Measurements from ENCODE around the gene LDB1. TPM values are rescaled to one million over a fixed set of nuclear protein-coding genes. Genes with fewer than 3 reads are reported as not detected.
A peak's percentile ranks its signal among the peaks of the same experiment; 100 is the strongest.

LDB1 gene, protein sequence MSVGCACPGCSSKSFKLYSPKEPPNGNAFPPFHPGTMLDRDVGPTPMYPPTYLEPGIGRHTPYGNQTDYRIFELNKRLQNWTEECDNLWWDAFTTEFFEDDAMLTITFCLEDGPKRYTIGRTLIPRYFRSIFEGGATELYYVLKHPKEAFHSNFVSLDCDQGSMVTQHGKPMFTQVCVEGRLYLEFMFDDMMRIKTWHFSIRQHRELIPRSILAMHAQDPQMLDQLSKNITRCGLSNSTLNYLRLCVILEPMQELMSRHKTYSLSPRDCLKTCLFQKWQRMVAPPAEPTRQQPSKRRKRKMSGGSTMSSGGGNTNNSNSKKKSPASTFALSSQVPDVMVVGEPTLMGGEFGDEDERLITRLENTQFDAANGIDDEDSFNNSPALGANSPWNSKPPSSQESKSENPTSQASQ
- polyA plus RNA-seq (ENCODE audit: insufficient read length): 125 TPM
- long read RNA-seq, donor 1, transcript LDB1-204 (6 exons, 762 nt): major isoform, 6 of 100 reads
- long read RNA-seq, donor 1, partial matches to known transcripts: 82 of 100 reads
- long read RNA-seq, donor 1, other reads (novel, unspliced or antisense): 8 of 100 reads
- long read RNA-seq, donor 2, partial matches to known transcripts: 100 of 109 reads
- long read RNA-seq, donor 2, other reads (novel, unspliced or antisense): 0 of 109 reads
- long read RNA-seq, donor 3, partial matches to known transcripts: 16 of 31 reads
- long read RNA-seq, donor 3, other reads (novel, unspliced or antisense): 6 of 31 reads
- long read RNA-seq, donor 4, partial matches to known transcripts: 0 of 2 reads
- long read RNA-seq, donor 4, other reads (novel, unspliced or antisense): 0 of 2 reads
- long read RNA-seq, donor 5, transcript LDB1-202 (11 exons, 2,089 nt): major isoform, 10 of 111 reads
- long read RNA-seq, donor 5, partial matches to known transcripts: 81 of 111 reads
- long read RNA-seq, donor 5, other reads (novel, unspliced or antisense): 18 of 111 reads
- long read RNA-seq, donor 6, partial matches to known transcripts: 46 of 54 reads
- long read RNA-seq, donor 6, other reads (novel, unspliced or antisense): 0 of 54 reads
- long read RNA-seq, donor 7, transcript LDB1-204 (6 exons, 762 nt): major isoform, 5 of 121 reads
- long read RNA-seq, donor 7, partial matches to known transcripts: 90 of 121 reads
- long read RNA-seq, donor 7, other reads (novel, unspliced or antisense): 19 of 121 reads
- long read RNA-seq, donor 8, partial matches to known transcripts: 7 of 11 reads
- long read RNA-seq, donor 8, other reads (novel, unspliced or antisense): 0 of 11 reads

DNA sequence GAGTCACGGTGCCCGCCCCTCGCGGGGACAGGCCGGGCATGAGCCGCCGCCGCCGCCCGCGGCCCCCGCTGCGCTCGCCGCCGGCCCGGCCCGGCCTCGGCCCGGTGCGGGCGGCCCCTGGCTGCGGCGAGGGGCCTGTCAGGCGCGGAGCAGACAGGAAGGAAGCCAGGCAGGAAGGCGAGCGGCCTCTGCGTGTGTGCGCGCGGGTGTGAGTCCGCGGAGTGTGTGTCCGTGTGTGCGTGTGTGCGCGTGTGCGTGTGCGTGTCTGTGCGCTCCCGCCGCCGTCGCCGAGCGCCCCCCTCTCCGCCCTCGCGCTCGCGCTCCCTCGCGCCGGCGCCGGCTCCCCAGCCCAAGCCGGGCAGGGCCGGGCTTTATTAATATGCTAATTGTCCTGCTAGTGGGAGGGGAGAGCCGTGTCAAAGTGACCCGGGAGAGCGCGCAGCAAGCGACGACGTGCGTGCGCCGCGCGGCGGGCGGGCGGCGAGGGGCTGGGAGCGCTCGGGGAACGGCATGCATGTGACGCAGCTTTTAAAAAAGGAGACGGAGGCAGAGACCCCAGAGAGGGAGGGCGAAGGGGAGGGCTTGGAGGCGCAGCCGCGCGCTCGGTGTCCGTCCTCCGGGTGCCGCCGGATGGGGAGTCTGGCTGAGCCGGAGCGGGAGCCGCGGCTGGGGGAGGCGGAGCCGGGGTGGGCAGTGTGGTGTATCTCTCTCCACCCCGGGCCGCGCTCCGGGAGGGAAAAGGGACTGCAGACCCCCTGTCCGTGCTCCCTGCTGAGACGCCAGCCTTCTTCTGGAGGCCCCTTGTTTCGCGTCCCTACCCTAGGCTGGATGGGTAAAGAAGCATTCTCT, at the start of gene LDB1:
TSS of gene LDB1 (minus strand) at position 227 of the 849 bp plus-strand sequence. CDS start 258 bp downstream, outside the sequence.
- DNase-seq: peak; percentile 87

GRCh38 chr10:102167861-102168260, 47.7 kb upstream of the LDB1 start:
- no peak for DNase-seq

DNA sequence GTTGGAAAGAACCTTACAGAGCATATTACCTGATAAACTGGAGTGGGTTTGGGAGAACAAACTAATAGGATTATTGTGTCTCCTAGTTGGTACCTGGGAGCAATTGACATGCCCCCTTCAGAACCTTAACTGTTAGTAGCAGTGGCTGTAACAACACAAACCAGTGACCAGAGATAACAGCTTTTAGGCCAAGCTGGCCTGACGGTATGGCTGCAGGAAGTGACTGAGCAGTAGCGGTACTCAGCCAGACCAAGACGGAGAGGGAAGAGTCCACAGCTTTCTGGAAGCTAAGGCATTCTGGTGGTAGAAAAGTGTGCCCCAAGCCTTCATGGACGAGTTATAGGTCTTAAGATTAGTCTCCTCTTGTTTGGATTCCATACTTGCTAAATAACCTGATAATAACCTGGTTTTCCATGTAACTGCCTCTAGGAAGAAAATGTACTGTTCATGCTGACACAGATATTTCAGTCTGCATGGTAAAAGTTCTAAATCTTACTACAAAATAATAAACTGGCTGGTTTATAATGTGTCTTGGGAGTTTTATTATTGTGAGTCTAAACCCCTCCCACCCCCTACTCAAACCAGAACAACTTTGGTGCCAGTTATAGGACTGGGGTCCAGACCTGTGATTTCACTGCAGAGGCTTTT, 43.3 kb upstream of the LDB1 start:
- no peak for DNase-seq

DNA sequence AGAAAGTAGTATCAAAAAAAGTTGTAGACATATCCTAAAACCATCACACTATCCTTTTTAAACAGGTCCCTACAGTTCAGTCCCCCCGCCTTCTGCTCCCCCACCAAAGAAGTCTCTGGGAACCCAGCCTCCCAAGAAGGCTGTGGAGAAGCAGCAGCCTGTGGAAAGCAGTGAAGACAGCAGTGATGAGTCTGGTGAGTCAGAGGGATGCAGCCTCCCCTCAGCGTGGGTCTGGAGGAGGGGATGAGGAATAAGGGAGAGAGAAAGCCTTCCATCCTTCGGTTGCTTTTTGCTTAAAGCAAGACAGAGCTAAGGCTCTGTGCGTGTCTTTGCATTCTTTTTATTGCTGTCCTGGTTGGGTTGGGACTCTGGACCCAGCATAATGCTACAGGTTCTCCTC, 39.7 kb upstream of the LDB1 start:
- no peak for DNase-seq

DNA sequence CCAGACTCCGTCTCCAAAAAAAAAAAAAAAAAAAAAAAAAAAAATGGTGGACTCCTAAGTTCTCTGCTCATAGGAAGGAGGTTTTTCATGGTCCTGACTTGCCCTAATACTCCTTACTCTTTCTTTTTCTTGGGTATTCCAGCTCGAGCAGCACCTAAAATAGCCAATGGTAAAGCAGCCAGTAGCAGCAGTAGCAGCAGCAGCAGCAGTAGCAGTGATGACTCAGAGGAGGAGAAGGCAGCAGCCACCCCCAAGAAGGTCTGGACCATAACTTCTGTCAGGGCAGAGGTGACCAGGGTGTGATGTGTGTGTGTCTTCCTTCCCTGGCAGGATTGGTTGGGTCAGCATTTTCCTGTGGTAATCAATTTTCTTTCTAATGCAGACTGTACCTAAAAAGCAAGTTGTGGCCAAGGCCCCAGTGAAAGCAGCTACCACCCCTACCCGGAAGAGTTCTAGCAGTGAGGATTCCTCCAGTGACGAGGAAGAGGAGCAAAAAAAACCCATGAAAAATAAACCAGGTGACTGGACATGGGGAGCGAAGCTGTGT, 39.0 kb upstream of the LDB1 start:
- DNase-seq: no peak

- no peak for DNase-seq
Measured at GRCh38 chr10:102157224-102157623, 37.1 kb upstream of the LDB1 start.

DNA sequence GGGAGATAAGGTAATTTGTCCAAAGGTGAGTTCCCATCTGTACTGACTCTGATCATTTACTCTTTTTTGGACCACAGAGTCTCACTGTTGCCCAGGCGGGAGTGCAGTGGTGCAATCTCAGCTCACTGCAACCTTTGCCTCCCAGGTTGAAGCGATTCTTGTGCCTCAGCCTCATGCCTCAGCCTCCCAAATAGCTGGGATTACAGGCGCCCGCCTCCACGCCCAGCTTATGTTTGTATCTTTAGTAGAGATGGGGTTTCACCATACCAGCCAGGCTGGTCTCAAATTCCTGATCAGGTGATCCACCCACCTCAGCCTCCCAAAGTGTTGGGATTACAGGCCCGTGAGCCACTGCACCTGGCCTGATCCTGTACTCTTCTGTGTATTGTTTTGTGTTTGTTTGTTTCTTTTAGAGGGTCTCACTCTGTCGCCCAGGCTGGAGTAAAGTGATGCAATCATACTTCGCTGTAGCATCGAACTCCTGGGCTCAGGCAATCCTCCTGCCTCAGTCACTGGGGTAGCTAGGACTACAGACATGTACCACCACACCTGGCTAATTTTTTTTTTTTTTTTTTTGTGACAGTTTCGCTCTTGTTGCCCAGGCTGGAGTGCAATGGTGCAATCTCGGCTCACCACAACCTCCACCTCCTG, 34.4 kb upstream of the LDB1 start:
- DNase-seq: no peak

DNA sequence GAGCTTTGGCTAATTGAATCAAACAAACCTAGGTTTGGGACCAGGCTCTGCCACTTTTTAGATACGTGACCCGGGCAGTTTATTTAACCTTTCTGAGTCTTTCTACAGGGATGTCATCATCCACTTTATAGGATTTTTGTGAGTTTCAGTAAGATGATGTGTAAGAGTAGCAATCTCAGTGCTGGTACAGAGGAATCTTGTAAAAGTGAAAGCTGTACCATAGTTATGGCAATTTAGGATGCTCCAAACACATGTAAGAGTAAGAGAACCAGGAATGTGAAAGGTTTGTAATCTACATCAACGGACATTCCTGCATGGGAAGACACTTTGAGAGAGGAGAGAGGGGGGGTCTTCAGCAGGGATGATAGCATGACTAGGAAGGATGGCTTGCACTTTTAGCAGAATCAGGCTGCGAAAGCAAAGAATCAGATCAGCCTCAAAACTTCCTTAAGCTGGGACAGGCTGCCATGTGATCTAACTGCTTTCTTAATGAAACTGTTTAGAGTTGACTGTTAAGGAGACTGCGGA, 33.0 kb upstream of the LDB1 start:
- no peak for DNase-seq

DNA sequence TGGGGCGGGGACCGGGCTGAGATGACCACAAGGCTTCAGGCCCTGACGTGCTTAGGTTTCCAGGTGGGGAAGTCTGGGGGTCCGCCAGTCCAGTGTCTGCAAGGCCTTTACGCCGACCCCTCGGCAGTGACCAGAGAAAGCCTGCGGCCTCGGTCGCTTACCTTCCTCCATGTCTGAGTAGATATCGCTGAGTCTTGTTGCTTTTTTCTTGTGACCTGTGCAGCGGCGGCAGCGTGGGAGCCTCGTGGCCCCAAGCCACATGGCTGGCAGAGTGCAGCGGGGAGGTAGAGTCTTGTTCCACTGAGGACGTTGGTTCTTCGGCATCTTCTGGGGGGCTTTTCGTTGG, 32.4 kb upstream of the LDB1 start:
- no peak for DNase-seq

DNA sequence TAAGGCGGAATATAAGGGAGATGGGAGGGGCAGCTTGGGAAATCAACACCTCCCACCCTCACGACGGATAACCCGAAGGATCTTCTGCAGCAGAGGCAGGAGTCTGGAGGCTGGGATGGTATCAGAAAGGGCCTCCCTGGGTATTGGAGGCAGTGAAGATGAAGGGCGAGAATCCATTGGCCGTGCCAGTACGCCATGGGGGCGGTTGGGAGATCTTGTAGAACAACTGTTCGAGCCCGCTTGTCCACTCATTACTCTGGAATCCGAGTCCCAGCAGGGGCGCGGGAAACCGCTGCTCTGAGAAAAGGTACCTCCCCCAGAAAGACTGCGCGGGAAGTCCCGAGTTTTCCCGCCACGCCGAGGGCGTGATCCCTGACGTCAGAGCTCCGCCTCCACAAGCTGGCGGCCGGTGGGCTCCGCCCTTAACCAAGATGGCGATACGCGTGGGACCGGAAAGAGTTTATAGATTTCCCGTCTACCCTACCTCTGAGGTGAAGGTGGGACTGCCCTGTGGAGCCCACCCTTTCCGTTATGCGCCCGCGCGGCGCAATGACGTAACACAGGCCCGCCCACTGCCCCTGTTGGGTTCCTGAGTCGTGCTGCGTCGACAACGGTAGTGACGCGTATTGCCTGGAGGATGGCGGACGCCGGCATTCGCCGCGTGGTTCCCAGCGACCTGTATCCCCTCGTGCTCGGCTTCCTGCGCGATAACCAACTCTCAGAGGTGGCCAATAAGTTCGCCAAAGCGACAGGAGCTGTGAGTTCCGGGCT, 31.8 kb upstream of the LDB1 start, which contains the start of gene NOLC1:
TSS of gene NOLC1 (plus strand) at position 616 of the 771 bp plus-strand sequence. CDS start at position 638, 22 bp downstream.
- DNase-seq: peak; percentile 98

DNA sequence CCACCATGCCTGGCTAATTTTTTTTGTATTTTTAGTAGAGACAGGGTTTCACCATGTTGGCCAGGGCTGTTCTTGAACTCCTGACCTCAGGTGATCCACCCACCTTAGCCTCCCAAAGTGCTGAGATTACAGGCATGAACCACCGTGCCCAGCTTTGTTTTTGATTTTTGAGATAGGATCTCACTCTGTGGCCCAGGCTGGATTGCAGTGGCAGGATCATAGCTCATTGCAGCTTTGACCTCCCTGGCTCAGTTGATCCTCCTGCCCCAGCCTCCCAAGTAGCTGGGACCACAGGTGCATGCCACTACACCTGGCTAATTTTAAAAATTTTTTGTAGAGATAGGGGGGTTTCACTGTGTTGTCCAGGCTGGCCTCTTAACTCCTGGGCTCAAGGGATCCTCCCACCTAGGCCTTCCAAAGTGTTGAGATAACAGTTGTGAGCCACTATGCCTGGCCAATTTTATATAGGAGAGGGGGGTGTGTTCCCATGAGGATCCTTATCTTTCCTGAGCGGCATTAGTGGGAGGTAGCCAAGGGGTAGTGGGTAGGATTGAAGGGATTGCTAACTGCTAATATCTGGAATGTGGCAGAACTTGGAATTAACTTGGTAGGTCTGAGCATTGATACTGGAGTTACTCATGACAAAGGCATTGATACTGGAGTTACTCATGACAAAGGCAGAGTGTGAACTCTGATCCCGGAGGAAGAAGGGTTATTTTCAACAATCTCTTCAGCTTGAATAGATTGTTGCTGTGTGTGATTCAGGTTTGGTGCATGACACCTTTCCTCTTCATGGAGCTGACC, 31.0 kb upstream of the LDB1 start:
- DNase-seq: no peak

DNA sequence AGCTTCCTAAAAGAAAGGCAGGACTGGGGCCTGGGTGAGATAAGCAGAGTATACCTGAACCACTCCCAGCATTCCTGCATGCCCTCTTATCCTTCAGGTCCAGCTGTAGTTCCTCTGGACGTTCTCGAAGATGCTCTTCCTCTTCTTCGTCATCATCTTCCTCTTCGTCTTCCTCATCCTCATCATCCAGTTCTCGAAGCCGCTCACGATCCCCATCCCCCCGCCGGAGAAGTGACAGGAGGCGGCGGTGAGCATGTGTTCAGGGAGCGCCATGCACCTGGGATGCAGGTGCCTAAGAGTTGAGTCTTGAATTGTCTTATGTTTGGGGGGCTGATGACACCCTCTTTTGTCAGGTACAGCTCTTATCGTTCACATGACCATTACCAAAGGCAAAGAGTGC, 28.1 kb upstream of the LDB1 start:
- no peak for DNase-seq

DNA sequence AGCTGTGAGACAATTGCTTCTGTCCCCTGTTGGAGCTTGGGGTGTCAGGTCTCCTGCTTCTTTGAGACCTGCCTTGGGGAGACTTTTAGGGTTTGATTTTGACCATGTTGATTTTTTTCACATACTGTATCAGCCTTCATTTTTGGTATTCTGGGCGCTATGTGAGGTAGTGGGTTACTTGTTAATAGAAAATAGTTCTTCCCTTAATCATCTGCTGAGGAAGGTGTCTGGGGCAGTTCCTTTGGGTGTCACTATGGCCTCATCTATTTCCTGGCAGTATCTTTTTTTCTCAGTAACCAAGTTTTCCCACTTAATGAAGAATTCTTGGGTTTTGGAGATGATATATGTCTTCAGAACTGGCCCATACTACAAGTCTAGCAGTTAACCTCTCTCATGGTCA, 27.4 kb upstream of the LDB1 start:
- no peak for DNase-seq

GRCh38 chr10:102146971-102147428, 26.8 kb upstream of the LDB1 start:
- no peak for DNase-seq

DNA sequence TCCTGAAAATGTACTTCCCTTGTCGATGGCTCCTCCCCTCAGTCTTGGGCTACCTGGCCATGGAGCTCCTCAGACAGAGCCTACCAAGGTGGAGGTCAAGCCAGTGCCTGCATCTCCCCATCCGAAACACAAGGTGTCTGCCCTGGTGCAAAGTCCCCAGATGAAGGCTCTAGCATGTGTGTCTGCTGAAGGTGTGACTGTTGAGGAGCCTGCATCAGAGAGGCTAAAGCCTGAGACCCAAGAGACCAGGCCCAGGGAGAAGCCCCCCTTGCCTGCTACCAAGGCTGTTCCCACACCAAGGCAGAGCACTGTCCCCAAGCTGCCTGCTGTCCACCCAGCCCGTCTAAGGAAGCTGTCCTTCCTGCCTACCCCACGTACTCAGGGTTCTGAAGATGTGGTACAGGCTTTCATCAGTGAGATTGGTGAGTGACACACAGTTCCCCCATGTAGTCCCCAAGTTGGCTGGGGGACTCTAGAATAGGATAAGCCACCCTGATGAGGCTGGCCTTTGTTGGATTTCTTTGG, 21.5 kb upstream of the LDB1 start:
- no peak for DNase-seq

GRCh38 chr10:102140913-102141540, 20.9 kb upstream of the LDB1 start:
- DNase-seq: no peak

- DNase-seq: no peak
Measured at GRCh38 chr10:102140218-102140617, 20.1 kb upstream of the LDB1 start.

Measured in left kidney (tissue), 8 donors.